Omental fat pad (tissue), 4 donors: ENCODE data around the gene LCN6. TPM values are rescaled to one million over a fixed set of nuclear protein-coding genes. Genes with fewer than 3 reads are reported as not detected.
"Not testable (repeated sequence)": the region's sequence is repeated elsewhere in the genome, so short reads cannot be mapped to it uniquely, and the experiment has no call there.

Experiments used
- ATAC-seq: fragments of 150-250 bp; one replicate; pipeline ENCODE4 v1.9.1; 2016; ENCODE audit warnings: mild to moderate bottlenecking, moderate library complexity; ENCODE audit not compliant: low FRiP score
- DNase-seq: peaks from one replicate; pipeline ENCODE4 v3.0.0-alpha.2; 2019; ENCODE audit warnings: low spot score
- total RNA-seq, 4 donors: library from RNA; depleted of rRNA; stranded (reverse); fragments of >200 nt; gene quantifications; one replicate each; pipeline ENCODE4 v1.1.0, GENCODE V29; 2016
- TF ChIP-seq, protein P1 (sequence below), 3 donors: fragments of 450-650 bp; IDR thresholded peaks; one replicate each; pipeline ENCODE4 v1.5.1; 2016 to 2017; ENCODE audit warnings: antibody characterized with exemption in 3 of 3, mild to moderate bottlenecking in 3 of 3, moderate library complexity in 2 of 3

The LCN6 gene
- total RNA-seq, 4 donors from 2014 or later, result 5.0 to 24.1 (median 9.0) TPM

- TF ChIP-seq, protein P1, sequence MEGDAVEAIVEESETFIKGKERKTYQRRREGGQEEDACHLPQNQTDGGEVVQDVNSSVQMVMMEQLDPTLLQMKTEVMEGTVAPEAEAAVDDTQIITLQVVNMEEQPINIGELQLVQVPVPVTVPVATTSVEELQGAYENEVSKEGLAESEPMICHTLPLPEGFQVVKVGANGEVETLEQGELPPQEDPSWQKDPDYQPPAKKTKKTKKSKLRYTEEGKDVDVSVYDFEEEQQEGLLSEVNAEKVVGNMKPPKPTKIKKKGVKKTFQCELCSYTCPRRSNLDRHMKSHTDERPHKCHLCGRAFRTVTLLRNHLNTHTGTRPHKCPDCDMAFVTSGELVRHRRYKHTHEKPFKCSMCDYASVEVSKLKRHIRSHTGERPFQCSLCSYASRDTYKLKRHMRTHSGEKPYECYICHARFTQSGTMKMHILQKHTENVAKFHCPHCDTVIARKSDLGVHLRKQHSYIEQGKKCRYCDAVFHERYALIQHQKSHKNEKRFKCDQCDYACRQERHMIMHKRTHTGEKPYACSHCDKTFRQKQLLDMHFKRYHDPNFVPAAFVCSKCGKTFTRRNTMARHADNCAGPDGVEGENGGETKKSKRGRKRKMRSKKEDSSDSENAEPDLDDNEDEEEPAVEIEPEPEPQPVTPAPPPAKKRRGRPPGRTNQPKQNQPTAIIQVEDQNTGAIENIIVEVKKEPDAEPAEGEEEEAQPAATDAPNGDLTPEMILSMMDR (IDR thresholded peaks at IDR 0.05), result no peak
- no peak for DNase-seq
- no peak for ATAC-seq
Observed at GRCh38 chr9:136765041-136765440, 16.7 kb upstream of the LCN6 start.

DNA sequence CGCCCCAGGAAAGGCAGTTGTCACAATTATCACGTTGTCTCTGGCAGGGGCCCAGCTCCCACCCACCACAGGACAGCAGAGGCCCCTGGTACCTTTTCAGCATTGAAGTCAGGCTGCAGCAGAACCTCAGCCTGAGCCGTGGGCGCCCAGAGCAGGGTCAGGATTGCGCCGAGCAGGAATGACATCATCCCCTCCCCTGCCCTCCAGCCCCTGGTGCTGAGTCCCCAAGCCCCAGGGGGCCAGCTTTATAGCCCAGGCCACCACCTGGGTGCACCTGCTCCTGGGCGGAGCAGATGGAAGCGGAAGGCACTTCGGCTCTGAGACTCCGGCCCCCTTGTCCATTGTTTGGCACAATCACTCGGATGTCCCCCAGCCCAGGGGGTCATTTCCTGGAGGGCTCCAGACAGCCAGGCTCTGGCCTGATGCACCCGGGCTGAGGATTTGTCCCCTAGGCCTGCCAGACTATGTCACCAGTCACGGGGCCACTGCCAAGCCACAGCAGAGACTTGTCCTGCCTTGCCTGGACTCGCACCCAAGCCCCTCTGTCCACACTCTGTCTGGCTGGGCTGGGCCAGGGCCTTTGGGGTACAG is 16.1 kb upstream of the LCN6 start, which contains the start of gene LCN15:
TSS of gene LCN15 (minus strand) at position 218 of the 591 bp plus-strand sequence. CDS start at position 188, 30 bp downstream.
- TF ChIP-seq, protein P1 (IDR thresholded peaks at IDR 0.05), result no peak
- DNase-seq, result no peak
- ATAC-seq, result no peak

DNA sequence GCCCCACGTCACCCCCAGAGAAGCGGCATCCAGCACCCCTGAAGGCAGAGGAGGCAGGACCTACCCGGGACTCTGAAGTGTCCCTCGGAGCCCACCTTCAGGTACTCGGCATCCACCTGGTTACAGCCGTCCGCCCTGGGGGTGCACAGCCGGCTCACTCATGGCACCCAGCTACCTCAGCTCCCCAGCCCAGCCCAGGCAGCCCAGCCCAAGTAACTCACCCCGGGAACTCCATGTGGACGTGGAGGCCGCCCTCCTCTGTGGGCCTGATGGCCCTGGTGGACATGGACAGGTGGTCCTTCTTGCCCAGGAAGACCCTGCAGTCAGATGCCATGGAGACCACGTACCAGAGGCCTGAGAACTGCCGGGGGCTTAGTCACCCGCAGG is 15.3 kb upstream of the LCN6 start:
- TF ChIP-seq, protein P1 (IDR thresholded peaks at IDR 0.05), result no peak

DNA sequence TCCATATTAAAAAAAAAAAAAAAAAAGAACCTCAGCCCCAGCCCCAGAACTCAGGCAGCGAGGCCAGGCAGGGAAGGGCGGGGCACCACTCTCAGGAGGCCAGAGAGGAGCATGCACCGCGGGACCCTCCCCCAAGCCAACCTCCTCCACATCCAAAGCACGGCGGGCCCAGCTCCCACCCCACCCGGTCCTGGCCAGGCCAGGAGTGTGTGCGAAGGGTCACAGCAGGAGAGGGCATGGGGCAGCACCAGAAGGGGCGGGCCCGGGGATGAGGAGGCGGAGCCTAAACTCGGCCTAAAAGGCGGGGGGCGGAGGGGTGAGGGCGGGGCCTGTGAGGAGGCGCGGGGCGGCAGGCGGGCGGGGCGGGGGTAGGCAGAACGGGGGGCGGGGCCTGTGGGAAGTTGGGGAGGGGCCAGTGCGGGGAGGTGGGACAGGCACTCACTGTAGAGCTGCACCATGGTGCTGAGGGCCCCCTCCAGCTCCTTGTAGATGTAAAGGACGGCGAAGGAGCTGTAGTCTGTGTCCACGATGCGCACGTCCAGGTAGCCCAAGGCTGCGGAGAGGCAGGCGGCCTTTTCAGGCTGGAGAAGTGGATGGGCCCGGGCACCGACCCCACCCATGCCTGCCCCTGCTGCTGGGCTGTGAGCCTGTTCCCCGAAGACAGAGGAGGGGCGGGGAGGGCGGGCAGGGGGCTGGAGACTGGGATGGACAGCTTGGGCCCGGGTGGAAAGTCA is 14.8 kb upstream of the LCN6 start:
- ATAC-seq (no peak), DNase-seq (no peak)
- TF ChIP-seq, protein P1 (IDR thresholded peaks at IDR 0.05), result no peak

More for the DNA sequence above, 15.3 kb upstream of the LCN6 start:
- ATAC-seq (no peak), DNase-seq (no peak)

GRCh38 chr9:136762221-136762691 is 13.9 kb upstream of the LCN6 start:
- ATAC-seq (no peak), DNase-seq (no peak)
- TF ChIP-seq, protein P1 (IDR thresholded peaks at IDR 0.05), result no peak

GRCh38 chr9:136761545-136761981 is 13.2 kb upstream of the LCN6 start:
- no peak for ATAC-seq
- TF ChIP-seq, protein P1 (IDR thresholded peaks at IDR 0.05), result no peak
- DNase-seq, result no peak

- ATAC-seq, DNase-seq: not testable (repeated sequence)
Observed at GRCh38 chr9:136760834-136761544, 12.7 kb upstream of the LCN6 start.
